HEK293 (cell line): ENCODE data around the gene SPEF1.

Experiments used
- BCL11B ChIP-seq: fragments of 450-650 bp; formaldehyde crosslinking; IDR thresholded peaks from 2 replicates; pipeline ENCODE4 v1.5.1; 2016; ENCODE audit warnings: low read depth, missing biosample characterization, missing genetic modification characterization
- FEZF1 ChIP-seq: fragments of 450-650 bp; formaldehyde crosslinking; IDR thresholded peaks from 2 replicates; pipeline ENCODE4 v1.5.1; 2016; ENCODE audit warnings: missing biosample characterization, missing genetic modification characterization
- HOXC10 ChIP-seq: sonication (generic); formaldehyde crosslinking; IDR thresholded peaks from 2 replicates; pipeline ENCODE4 v1.8.1; 2023; ENCODE audit warnings: mild to moderate bottlenecking, missing genetic modification reagents
- KLF17 ChIP-seq: fragments of 450-650 bp; formaldehyde crosslinking; IDR thresholded peaks from 2 replicates; pipeline ENCODE4 v1.5.1; 2016; ENCODE audit warnings: missing biosample characterization, missing genetic modification characterization
- MEIS1 ChIP-seq: sonication (generic); formaldehyde crosslinking; IDR thresholded peaks from 2 replicates; pipeline ENCODE4 v1.8.1; 2022; ENCODE audit warnings: missing genetic modification reagents, mild to moderate bottlenecking, borderline replicate concordance
- OSR2 ChIP-seq: fragments of 450-650 bp; formaldehyde crosslinking; IDR thresholded peaks from 2 replicates; pipeline ENCODE4 v1.5.1; 2016; ENCODE audit warnings: missing biosample characterization, missing genetic modification characterization
- PBX3 ChIP-seq: sonication (generic); formaldehyde crosslinking; IDR thresholded peaks from 2 replicates; pipeline ENCODE4 v1.8.1; 2022; ENCODE audit warnings: mild to moderate bottlenecking, moderate library complexity, missing genetic modification reagents
- PRDM6 ChIP-seq: fragments of 450-650 bp; formaldehyde crosslinking; IDR thresholded peaks from 2 replicates; pipeline ENCODE4 v1.5.1; 2017; ENCODE audit warnings: missing biosample characterization, missing genetic modification characterization
- SCRT2 ChIP-seq: fragments of 450-650 bp; formaldehyde crosslinking; IDR thresholded peaks from 2 replicates; pipeline ENCODE4 v1.5.1; 2016; ENCODE audit warnings: missing biosample characterization, missing genetic modification characterization
- SP3 ChIP-seq: fragments of 450-650 bp; formaldehyde crosslinking; IDR thresholded peaks from 2 replicates; pipeline ENCODE4 v1.5.1; 2016; ENCODE audit warnings: missing biosample characterization, missing genetic modification characterization
- TSHZ1 ChIP-seq: fragments of 450-650 bp; formaldehyde crosslinking; IDR thresholded peaks from 2 replicates; pipeline ENCODE4 v1.5.1; 2016; ENCODE audit warnings: missing biosample characterization, missing genetic modification characterization, borderline replicate concordance
- WT1 ChIP-seq: fragments of 450-650 bp; formaldehyde crosslinking; IDR thresholded peaks from 2 replicates; pipeline ENCODE4 v1.5.1; 2016; ENCODE audit warnings: missing biosample characterization, missing genetic modification characterization
- ZBTB1 ChIP-seq: fragments of 450-650 bp; formaldehyde crosslinking; IDR thresholded peaks from 2 replicates; pipeline ENCODE4 v1.5.1; 2016; ENCODE audit warnings: missing biosample characterization, missing genetic modification characterization
- ZBTB44 ChIP-seq: fragments of 450-650 bp; IDR thresholded peaks from 2 replicates; pipeline ENCODE4 v1.5.1; 2018; ENCODE audit warnings: missing biosample characterization, mild to moderate bottlenecking, missing genetic modification characterization
- ZBTB7A ChIP-seq: fragments of 450-650 bp; formaldehyde crosslinking; IDR thresholded peaks from 2 replicates; pipeline ENCODE4 v1.5.1; 2016; ENCODE audit warnings: low read depth, missing biosample characterization, missing genetic modification characterization
- ZBTB8A ChIP-seq: fragments of 450-650 bp; formaldehyde crosslinking; IDR thresholded peaks from 2 replicates; pipeline ENCODE4 v1.5.1; 2016; ENCODE audit warnings: missing biosample characterization, missing genetic modification characterization
- ZEB2 ChIP-seq: fragments of 450-650 bp; formaldehyde crosslinking; IDR thresholded peaks from 2 replicates; pipeline ENCODE4 v1.5.1; 2016; ENCODE audit warnings: missing biosample characterization, missing genetic modification characterization
- ZFP41 ChIP-seq: fragments of 450-650 bp; formaldehyde crosslinking; IDR thresholded peaks from 2 replicates; pipeline ENCODE4 v1.5.1; 2016; ENCODE audit warnings: missing biosample characterization, missing genetic modification characterization, borderline replicate concordance
- ZFP69B ChIP-seq: fragments of 450-650 bp; formaldehyde crosslinking; IDR thresholded peaks from 2 replicates; pipeline ENCODE4 v1.5.1; 2016; ENCODE audit warnings: missing biosample characterization, missing genetic modification characterization
- ZNF184 ChIP-seq: fragments of 450-650 bp; IDR thresholded peaks from 2 replicates; pipeline ENCODE4 v1.5.1; 2018; ENCODE audit warnings: missing biosample characterization, mild to moderate bottlenecking, missing genetic modification characterization
- ZNF214 ChIP-seq: fragments of 450-650 bp; formaldehyde crosslinking; IDR thresholded peaks from 2 replicates; pipeline ENCODE4 v1.5.1; 2017; ENCODE audit warnings: missing biosample characterization, mild to moderate bottlenecking, missing genetic modification characterization, borderline replicate concordance
- ZNF394 ChIP-seq: fragments of 450-650 bp; formaldehyde crosslinking; IDR thresholded peaks from 2 replicates; pipeline ENCODE4 v1.5.1; 2016; ENCODE audit warnings: missing biosample characterization, missing genetic modification characterization, mild to moderate bottlenecking, moderate library complexity, borderline replicate concordance
- ZNF501 ChIP-seq: fragments of 450-650 bp; formaldehyde crosslinking; IDR thresholded peaks from 2 replicates; pipeline ENCODE4 v1.5.1; 2016; ENCODE audit warnings: missing biosample characterization, missing genetic modification characterization
- ZNF549 ChIP-seq: fragments of 450-650 bp; IDR thresholded peaks from 2 replicates; pipeline ENCODE4 v1.5.1; 2018; ENCODE audit warnings: missing biosample characterization, missing genetic modification characterization, mild to moderate bottlenecking, inconsistent platforms, moderate library complexity
- ZNF610 ChIP-seq: fragments of 450-650 bp; formaldehyde crosslinking; IDR thresholded peaks from 2 replicates; pipeline ENCODE4 v1.5.1; 2016; ENCODE audit warnings: missing biosample characterization, missing genetic modification characterization, borderline replicate concordance
- ZNF660 ChIP-seq: fragments of 450-650 bp; IDR thresholded peaks from 2 replicates; pipeline ENCODE4 v1.5.1; 2018; ENCODE audit warnings: missing biosample characterization, mild to moderate bottlenecking, missing genetic modification characterization
- ZNF692 ChIP-seq: fragments of 450-650 bp; formaldehyde crosslinking; IDR thresholded peaks from 2 replicates; pipeline ENCODE4 v1.5.1; 2016; ENCODE audit warnings: missing biosample characterization, missing genetic modification characterization
- ZNF768 ChIP-seq: fragments of 450-650 bp; formaldehyde crosslinking; IDR thresholded peaks from 2 replicates; pipeline ENCODE4 v1.5.1; 2018; ENCODE audit warnings: missing biosample characterization, mild to moderate bottlenecking, missing genetic modification characterization
- ZNF843 ChIP-seq: fragments of 450-650 bp; formaldehyde crosslinking; IDR thresholded peaks from 2 replicates; pipeline ENCODE4 v1.5.1; 2016; ENCODE audit warnings: missing biosample characterization, missing genetic modification characterization

Gene SPEF1

GRCh38 chr20:3811467-3812258, 30.4 kb upstream of the SPEF1 start (continued):
- TF ChIP-seq ZNF768 (tag by site-specific recombination) (peak; percentile 52; the same call in 1 of the 2 replicates), ZNF394 (tag by site-specific recombination) (peak; percentile 84; the same call in 1 of the 2 replicates), PBX3 (CRISPR knock-in tag) (peak; percentile 91), TSHZ1 (tag by site-specific recombination) (no peak), ZFP41 (tag by site-specific recombination) (no peak), ZBTB44 (peak; percentile 85), ZNF501 (peak; percentile 67; the same call in 1 of the 2 replicates), ZNF549 (tag by site-specific recombination) (no peak), WT1 (peak; percentile 97), ZNF692 (tag by site-specific recombination) (peak; percentile 98), SP3 (tag by site-specific recombination) (peak; percentile 86), ZBTB7A (peak; percentile 77; the same call in 1 of the 2 replicates), FEZF1 (tag by site-specific recombination) (peak; percentile 49), BCL11B (tag by site-specific recombination) (no peak), ZNF843 (tag by site-specific recombination) (peak; percentile 62), MEIS1 (no peak), HOXC10 (CRISPR knock-in tag) (no peak), SCRT2 (tag by site-specific recombination) (0 out of 2 replicates have a peak, but pooled peaks have one; percentile 36), ZEB2 (tag by site-specific recombination) (peak; percentile 95), ZNF660 (tag by site-specific recombination) (no peak; the same call in 1 of the 2 replicates), ZBTB8A (tag by site-specific recombination) (peak; percentile 97), PRDM6 (no peak), ZNF610 (tag by site-specific recombination) (peak; percentile 77; the same call in 1 of the 2 replicates), ZFP69B (tag by site-specific recombination) (peak; percentile 97), ZNF184 (peak; percentile 28; the same call in 1 of the 2 replicates), KLF17 (tag by site-specific recombination) (peak; percentile 99), OSR2 (peak; percentile 61; the same call in 1 of the 2 replicates), ZBTB1 (tag by site-specific recombination) (0 out of 2 replicates have a peak, but pooled peaks have one; percentile 43), ZNF214 (no peak)
